GM23338 (cell line): ENCODE results near the gene TNFRSF1A. TPM values are rescaled to one million over a fixed set of nuclear protein-coding genes. Genes with fewer than 3 reads are reported as not detected.

Source experiments
- ATAC-seq: fragments of 200-7000 bp; cut with Tn5 transposase; 3 replicates; pipeline ENCODE4 v1.9.1; 2020
- DNase-seq: peaks from one replicate; pipeline ENCODE4 v3.0.0-alpha.2; 2015; ENCODE audit warnings: low spot score
- H2AFZ ChIP-seq: fragments of 200-600 bp; sonication (generic); 2 replicates; pipeline ENCODE4 v1.8.0; 2016; ENCODE audit warnings: antibody characterized with exemption, mild to moderate bottlenecking, moderate library complexity
- H3F3A ChIP-seq: fragments of 200-600 bp; sonication (generic); replicated peaks from 2 replicates; pipeline ENCODE4 v1.8.0; 2017; ENCODE audit warnings: antibody characterized with exemption, mixed run types, low read depth
- H3K27ac ChIP-seq: fragments of 200-600 bp; sonication (generic); 2 replicates; pipeline ENCODE4 v1.6.1; 2016; ENCODE audit warnings: low read depth
- H3K27me3 ChIP-seq: fragments of 200-600 bp; sonication (generic); 2 replicates; pipeline ENCODE4 v1.8.0; 2016; ENCODE audit warnings: mild to moderate bottlenecking, mixed run types, moderate library complexity; ENCODE audit not compliant: insufficient read depth
- H3K36me3 ChIP-seq: fragments of 200-600 bp; sonication (generic); 2 replicates; pipeline ENCODE4 v1.8.0; 2016; ENCODE audit warnings: mild to moderate bottlenecking; ENCODE audit not compliant: insufficient read depth
- H3K4me1 ChIP-seq: fragments of 200-600 bp; sonication (generic); 2 replicates; pipeline ENCODE4 v1.8.0; 2016; ENCODE audit warnings: mild to moderate bottlenecking, moderate library complexity; ENCODE audit not compliant: insufficient read depth
- H3K4me2 ChIP-seq: fragments of 200-600 bp; sonication (generic); 2 replicates; pipeline ENCODE4 v1.7.1; 2017; ENCODE audit warnings: mixed run types
- H3K4me3 ChIP-seq: fragments of 200-600 bp; sonication (generic); 2 replicates; pipeline ENCODE4 v1.6.1; 2016; ENCODE audit warnings: mixed run types
- H3K79me2 ChIP-seq: fragments of 200-600 bp; sonication (generic); replicated peaks from 2 replicates; pipeline ENCODE4 v1.8.0; 2017; ENCODE audit warnings: mild to moderate bottlenecking; ENCODE audit not compliant: insufficient read depth
- H3K9me2 ChIP-seq: fragments of 200-600 bp; sonication (generic); 2 replicates; pipeline ENCODE4 v1.8.0; 2017; ENCODE audit not compliant: insufficient read depth
- H4K20me1 ChIP-seq: fragments of 200-600 bp; sonication (generic); replicated peaks from 2 replicates; pipeline ENCODE4 v1.8.0; 2017; ENCODE audit warnings: mild to moderate bottlenecking; ENCODE audit not compliant: insufficient read depth
- H3K27ac Mint-ChIP-seq: 2 replicates; pipeline ENCODE4 v1.8.0; 2020; ENCODE audit warnings: inconsistent platforms, mild to moderate bottlenecking, moderate library complexity, mixed read lengths
- H3K27me3 Mint-ChIP-seq: 3 replicates; pipeline ENCODE4 v1.8.0; 2022; ENCODE audit warnings: low read depth, mild to moderate bottlenecking, moderate library complexity, mixed read lengths, inconsistent platforms; ENCODE audit not compliant: insufficient read depth, poor library complexity
- H3K36me3 Mint-ChIP-seq: 3 replicates; pipeline ENCODE4 v1.8.0; 2021; ENCODE audit warnings: low read depth, mild to moderate bottlenecking, inconsistent platforms, moderate library complexity, mixed read lengths
- H3K4me1 Mint-ChIP-seq: 3 replicates; pipeline ENCODE4 v1.8.0; 2020; ENCODE audit warnings: mild to moderate bottlenecking, inconsistent platforms, mixed read lengths
- H3K4me3 Mint-ChIP-seq: 3 replicates; pipeline ENCODE4 v1.8.0; 2021; ENCODE audit warnings: moderate library complexity, mild to moderate bottlenecking, inconsistent platforms, mixed read lengths
- H3K9me3 Mint-ChIP-seq: 3 replicates; pipeline ENCODE4 v1.8.0; 2020; ENCODE audit warnings: moderate library complexity, mild to moderate bottlenecking, inconsistent platforms, mixed read lengths
- CREB1 ChIP-seq: fragments of 250-450 bp; sonication (Bioruptor Pico); IDR thresholded peaks from 2 replicates; pipeline ENCODE4 v1.5.0; 2020; ENCODE audit warnings: low read depth, mild to moderate bottlenecking, moderate library complexity
- EZH2 ChIP-seq: fragments of 200-600 bp; sonication (generic); IDR thresholded peaks from one replicate; pipeline ENCODE4 v1.8.0; 2017; ENCODE audit warnings: antibody characterized with exemption, mild to moderate bottlenecking, low read depth; ENCODE audit not compliant: unreplicated experiment
- EZH2phosphoT487 ChIP-seq: fragments of 200-600 bp; sonication (generic); IDR thresholded peaks from one replicate; pipeline ENCODE4 v1.8.1; 2018; ENCODE audit warnings: antibody characterized with exemption; ENCODE audit not compliant: unreplicated experiment
- JUNB ChIP-seq: IDR thresholded peaks from one replicate; pipeline ENCODE4 v1.6.1; 2016; ENCODE audit warnings: antibody characterized with exemption; ENCODE audit not compliant: unreplicated experiment
- NANOG ChIP-seq: IDR thresholded peaks from 2 replicates; pipeline ENCODE4 v1.6.1; 2016; ENCODE audit warnings: antibody characterized with exemption, borderline replicate concordance
- POLR2AphosphoS5 ChIP-seq: IDR thresholded peaks from 2 replicates; pipeline ENCODE4 v1.6.1; 2016; ENCODE audit warnings: antibody characterized with exemption, low read depth
- STAT1 ChIP-seq: IDR thresholded peaks from one replicate; pipeline ENCODE4 v1.6.1; 2016; ENCODE audit warnings: antibody characterized with exemption; ENCODE audit not compliant: unreplicated experiment
- ZNF114 ChIP-seq: fragments of 250-450 bp; sonication (Bioruptor Pico); IDR thresholded peaks from 2 replicates; pipeline ENCODE4 v1.5.0; 2020; ENCODE audit warnings: mild to moderate bottlenecking, moderate library complexity
- ZNF331 ChIP-seq: fragments of 250-450 bp; sonication (Bioruptor Pico); IDR thresholded peaks from 2 replicates; pipeline ENCODE4 v1.5.0; 2020; ENCODE audit warnings: low read depth, mild to moderate bottlenecking, moderate library complexity
- polyA plus RNA-seq: library from polyadenylated mRNA; unstranded; fragments of >200 nt; fragmentation: Nextera tagmentation; extraction: Ambion mirVana; gene quantifications from 2 replicates; pipeline ENCODE4 v1.2.1, GENCODE V29; 2016
- total RNA-seq: library from RNA; depleted of rRNA; stranded (reverse); fragments of >200 nt; shearing (Covaris generic); gene quantifications from 2 replicates; pipeline ENCODE4 v1.2.3, GENCODE V29; 2014
- TF ChIP-seq, protein P1 (sequence below): IDR thresholded peaks from 2 replicates; pipeline ENCODE4 v1.6.1; 2016; ENCODE audit warnings: antibody characterized with exemption
- TF ChIP-seq, protein P2 (sequence below), 2 experiments: fragments of 200-600 bp in 1 of 2; sonication (generic) in 1 of 2; conservative IDR thresholded peaks; 2 replicates each; pipeline versions ENCODE4 v1.5.1 to v1.6.1; 2016 to 2017; ENCODE audit warnings: antibody characterized with exemption in 2 of 2, low read depth in 2 of 2, mild to moderate bottlenecking in 2 of 2, moderate library complexity in 1 of 2
- TF ChIP-seq, protein P3 (sequence below): IDR thresholded peaks from one replicate; pipeline ENCODE4 v1.6.1; 2018; ENCODE audit warnings: antibody characterized with exemption; ENCODE audit not compliant: unreplicated experiment
- TF ChIP-seq, protein P4 (sequence below): fragments of 250-450 bp; sonication (Bioruptor Pico); IDR thresholded peaks from 2 replicates; pipeline ENCODE4 v1.5.0; 2020; ENCODE audit warnings: mild to moderate bottlenecking, moderate library complexity

Gene TNFRSF1A
- total and polyA plus RNA-seq, 2 experiments from 2014 or later = 24.3 to 43.4 TPM

GRCh38 chr12:6374786-6375160, 32.9 kb upstream of the TNFRSF1A start:
- Mint-ChIP-seq H3K27ac (peak overlapping the region; percentile 98), H3K4me3 (peak overlapping the region; percentile 97), H3K4me1 (peaks cover 75% of the 10 kb centered on the region), H3K36me3 (peaks cover 25% of the 10 kb centered on the region; the same call in 2 of the 3 replicates), H3K27me3 (peaks cover 23% of the 10 kb centered on the region), H3K9me3 (no peaks in the 10 kb centered on the region)
- Histone ChIP-seq H3K4me1 (peaks cover 61% of the 10 kb centered on the region), H2AFZ (no peak overlapping the region), H3K27ac (peak overlapping the region; percentile 98), H3K4me2 (peak overlapping the region; percentile 92), H3K36me3 (no peaks in the 10 kb centered on the region), H4K20me1 (no peaks in the 10 kb centered on the region), H3K27me3 (no peaks in the 10 kb centered on the region), H3K9me2 (no peaks in the 10 kb centered on the region), H3K79me2 (peaks cover 49% of the 10 kb centered on the region), H3K4me3 (peak overlapping the region; percentile 67), H3F3A (peaks cover 24% of the 10 kb centered on the region)
- no peak for TF ChIP-seq JUNB
- TF ChIP-seq EZH2 = no peak
- TF ChIP-seq NANOG = no peak
- TF ChIP-seq POLR2AphosphoS5 = no peak
- TF ChIP-seq ZNF331 (CRISPR knock-in tag) = no peak
- no peak for TF ChIP-seq EZH2phosphoT487
- TF ChIP-seq, protein P1, sequence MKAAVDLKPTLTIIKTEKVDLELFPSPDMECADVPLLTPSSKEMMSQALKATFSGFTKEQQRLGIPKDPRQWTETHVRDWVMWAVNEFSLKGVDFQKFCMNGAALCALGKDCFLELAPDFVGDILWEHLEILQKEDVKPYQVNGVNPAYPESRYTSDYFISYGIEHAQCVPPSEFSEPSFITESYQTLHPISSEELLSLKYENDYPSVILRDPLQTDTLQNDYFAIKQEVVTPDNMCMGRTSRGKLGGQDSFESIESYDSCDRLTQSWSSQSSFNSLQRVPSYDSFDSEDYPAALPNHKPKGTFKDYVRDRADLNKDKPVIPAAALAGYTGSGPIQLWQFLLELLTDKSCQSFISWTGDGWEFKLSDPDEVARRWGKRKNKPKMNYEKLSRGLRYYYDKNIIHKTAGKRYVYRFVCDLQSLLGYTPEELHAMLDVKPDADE = no peak
- no peak for TF ChIP-seq STAT1
- TF ChIP-seq, protein P2, sequence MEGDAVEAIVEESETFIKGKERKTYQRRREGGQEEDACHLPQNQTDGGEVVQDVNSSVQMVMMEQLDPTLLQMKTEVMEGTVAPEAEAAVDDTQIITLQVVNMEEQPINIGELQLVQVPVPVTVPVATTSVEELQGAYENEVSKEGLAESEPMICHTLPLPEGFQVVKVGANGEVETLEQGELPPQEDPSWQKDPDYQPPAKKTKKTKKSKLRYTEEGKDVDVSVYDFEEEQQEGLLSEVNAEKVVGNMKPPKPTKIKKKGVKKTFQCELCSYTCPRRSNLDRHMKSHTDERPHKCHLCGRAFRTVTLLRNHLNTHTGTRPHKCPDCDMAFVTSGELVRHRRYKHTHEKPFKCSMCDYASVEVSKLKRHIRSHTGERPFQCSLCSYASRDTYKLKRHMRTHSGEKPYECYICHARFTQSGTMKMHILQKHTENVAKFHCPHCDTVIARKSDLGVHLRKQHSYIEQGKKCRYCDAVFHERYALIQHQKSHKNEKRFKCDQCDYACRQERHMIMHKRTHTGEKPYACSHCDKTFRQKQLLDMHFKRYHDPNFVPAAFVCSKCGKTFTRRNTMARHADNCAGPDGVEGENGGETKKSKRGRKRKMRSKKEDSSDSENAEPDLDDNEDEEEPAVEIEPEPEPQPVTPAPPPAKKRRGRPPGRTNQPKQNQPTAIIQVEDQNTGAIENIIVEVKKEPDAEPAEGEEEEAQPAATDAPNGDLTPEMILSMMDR (conservative IDR thresholded peaks at IDR 0.05; ENCODE audit: low read depth in 2 of 2) = no peak
- no peak for TF ChIP-seq ZNF114 (CRISPR knock-in tag)
- TF ChIP-seq, protein P3, sequence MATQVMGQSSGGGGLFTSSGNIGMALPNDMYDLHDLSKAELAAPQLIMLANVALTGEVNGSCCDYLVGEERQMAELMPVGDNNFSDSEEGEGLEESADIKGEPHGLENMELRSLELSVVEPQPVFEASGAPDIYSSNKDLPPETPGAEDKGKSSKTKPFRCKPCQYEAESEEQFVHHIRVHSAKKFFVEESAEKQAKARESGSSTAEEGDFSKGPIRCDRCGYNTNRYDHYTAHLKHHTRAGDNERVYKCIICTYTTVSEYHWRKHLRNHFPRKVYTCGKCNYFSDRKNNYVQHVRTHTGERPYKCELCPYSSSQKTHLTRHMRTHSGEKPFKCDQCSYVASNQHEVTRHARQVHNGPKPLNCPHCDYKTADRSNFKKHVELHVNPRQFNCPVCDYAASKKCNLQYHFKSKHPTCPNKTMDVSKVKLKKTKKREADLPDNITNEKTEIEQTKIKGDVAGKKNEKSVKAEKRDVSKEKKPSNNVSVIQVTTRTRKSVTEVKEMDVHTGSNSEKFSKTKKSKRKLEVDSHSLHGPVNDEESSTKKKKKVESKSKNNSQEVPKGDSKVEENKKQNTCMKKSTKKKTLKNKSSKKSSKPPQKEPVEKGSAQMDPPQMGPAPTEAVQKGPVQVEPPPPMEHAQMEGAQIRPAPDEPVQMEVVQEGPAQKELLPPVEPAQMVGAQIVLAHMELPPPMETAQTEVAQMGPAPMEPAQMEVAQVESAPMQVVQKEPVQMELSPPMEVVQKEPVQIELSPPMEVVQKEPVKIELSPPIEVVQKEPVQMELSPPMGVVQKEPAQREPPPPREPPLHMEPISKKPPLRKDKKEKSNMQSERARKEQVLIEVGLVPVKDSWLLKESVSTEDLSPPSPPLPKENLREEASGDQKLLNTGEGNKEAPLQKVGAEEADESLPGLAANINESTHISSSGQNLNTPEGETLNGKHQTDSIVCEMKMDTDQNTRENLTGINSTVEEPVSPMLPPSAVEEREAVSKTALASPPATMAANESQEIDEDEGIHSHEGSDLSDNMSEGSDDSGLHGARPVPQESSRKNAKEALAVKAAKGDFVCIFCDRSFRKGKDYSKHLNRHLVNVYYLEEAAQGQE = no peak
- no peak for TF ChIP-seq CREB1
- TF ChIP-seq, protein P4, sequence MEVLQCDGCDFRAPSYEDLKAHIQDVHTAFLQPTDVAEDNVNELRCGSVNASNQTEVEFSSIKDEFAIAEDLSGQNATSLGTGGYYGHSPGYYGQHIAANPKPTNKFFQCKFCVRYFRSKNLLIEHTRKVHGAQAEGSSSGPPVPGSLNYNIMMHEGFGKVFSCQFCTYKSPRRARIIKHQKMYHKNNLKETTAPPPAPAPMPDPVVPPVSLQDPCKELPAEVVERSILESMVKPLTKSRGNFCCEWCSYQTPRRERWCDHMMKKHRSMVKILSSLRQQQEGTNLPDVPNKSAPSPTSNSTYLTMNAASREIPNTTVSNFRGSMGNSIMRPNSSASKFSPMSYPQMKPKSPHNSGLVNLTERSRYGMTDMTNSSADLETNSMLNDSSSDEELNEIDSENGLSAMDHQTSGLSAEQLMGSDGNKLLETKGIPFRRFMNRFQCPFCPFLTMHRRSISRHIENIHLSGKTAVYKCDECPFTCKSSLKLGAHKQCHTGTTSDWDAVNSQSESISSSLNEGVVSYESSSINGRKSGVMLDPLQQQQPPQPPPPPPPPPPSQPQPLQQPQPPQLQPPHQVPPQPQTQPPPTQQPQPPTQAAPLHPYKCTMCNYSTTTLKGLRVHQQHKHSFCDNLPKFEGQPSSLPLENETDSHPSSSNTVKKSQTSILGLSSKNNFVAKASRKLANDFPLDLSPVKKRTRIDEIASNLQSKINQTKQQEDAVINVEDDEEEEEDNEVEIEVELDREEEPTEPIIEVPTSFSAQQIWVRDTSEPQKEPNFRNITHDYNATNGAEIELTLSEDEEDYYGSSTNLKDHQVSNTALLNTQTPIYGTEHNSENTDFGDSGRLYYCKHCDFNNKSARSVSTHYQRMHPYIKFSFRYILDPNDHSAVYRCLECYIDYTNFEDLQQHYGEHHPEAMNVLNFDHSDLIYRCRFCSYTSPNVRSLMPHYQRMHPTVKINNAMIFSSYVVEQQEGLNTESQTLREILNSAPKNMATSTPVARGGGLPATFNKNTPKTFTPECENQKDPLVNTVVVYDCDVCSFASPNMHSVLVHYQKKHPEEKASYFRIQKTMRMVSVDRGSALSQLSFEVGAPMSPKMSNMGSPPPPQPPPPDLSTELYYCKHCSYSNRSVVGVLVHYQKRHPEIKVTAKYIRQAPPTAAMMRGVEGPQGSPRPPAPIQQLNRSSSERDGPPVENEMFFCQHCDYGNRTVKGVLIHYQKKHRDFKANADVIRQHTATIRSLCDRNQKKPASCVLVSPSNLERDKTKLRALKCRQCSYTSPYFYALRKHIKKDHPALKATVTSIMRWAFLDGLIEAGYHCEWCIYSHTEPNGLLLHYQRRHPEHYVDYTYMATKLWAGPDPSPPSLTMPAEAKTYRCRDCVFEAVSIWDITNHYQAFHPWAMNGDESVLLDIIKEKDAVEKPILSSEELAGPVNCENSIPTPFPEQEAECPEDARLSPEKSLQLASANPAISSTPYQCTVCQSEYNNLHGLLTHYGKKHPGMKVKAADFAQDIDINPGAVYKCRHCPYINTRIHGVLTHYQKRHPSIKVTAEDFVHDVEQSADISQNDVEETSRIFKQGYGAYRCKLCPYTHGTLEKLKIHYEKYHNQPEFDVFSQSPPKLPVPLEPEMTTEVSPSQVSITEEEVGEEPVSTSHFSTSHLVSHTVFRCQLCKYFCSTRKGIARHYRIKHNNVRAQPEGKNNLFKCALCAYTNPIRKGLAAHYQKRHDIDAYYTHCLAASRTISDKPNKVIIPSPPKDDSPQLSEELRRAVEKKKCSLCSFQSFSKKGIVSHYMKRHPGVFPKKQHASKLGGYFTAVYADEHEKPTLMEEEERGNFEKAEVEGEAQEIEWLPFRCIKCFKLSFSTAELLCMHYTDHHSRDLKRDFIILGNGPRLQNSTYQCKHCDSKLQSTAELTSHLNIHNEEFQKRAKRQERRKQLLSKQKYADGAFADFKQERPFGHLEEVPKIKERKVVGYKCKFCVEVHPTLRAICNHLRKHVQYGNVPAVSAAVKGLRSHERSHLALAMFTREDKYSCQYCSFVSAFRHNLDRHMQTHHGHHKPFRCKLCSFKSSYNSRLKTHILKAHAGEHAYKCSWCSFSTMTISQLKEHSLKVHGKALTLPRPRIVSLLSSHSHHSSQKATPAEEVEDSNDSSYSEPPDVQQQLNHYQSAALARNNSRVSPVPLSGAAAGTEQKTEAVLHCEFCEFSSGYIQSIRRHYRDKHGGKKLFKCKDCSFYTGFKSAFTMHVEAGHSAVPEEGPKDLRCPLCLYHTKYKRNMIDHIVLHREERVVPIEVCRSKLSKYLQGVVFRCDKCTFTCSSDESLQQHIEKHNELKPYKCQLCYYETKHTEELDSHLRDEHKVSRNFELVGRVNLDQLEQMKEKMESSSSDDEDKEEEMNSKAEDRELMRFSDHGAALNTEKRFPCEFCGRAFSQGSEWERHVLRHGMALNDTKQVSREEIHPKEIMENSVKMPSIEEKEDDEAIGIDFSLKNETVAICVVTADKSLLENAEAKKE = no peak
- DNase-seq (no peak), ATAC-seq (no peak)
